HepG2 (cell line): ENCODE data around the gene CPED1. TPM values are rescaled to one million over a fixed set of nuclear protein-coding genes. Genes with fewer than 3 reads are reported as not detected.

Source experiments
- ATAC-seq: fragments of 200-7000 bp; cut with Tn5 transposase; 3 replicates; pipeline ENCODE4 v1.9.1; 2020; ENCODE audit warnings: mild to moderate bottlenecking, moderate library complexity
- BruUV-seq: library from RNA; stranded (reverse); fragments of 400-500 nt; replicated peaks from 2 replicates; lab custom pipeline; 2021; lab: Mats Ljungman, UMichigan
- CTCF ChIA-PET: fragments of 300-600 bp; formaldehyde crosslinking; extraction: SDS; loops from one replicate; lab custom pipeline; 2021; ENCODE audit warnings: low total read pairs, inconsistent platforms, low intra/inter-chr PET ratio; lab: Yijun Ruan, JAX
- POLR2A ChIA-PET: fragments of 350-600 bp; sonication (Branson Sonifier 250); formaldehyde crosslinking; loops from one replicate; lab custom pipeline; 2020; ENCODE audit warnings: antibody characterized with exemption, inconsistent platforms; lab: Yijun Ruan, JAX
- DNase-seq: peaks from one replicate; pipeline ENCODE4 v3.0.0-alpha.2; 2015; ENCODE audit warnings: low spot score
- FAIRE-seq: peaks from 3 replicates; lab custom pipeline; 2011; peaks lifted over from hg19 to GRCh38; lab: Jason Lieb, UNC
- H2AFZ ChIP-seq: one replicate; pipeline ENCODE4 v1.6.1; 2011; ENCODE audit warnings: low read length, inconsistent platforms
- H3K27ac ChIP-seq: fragments of 300-600 bp; 3 replicates; pipeline ENCODE4 v1.8.0; 2011; ENCODE audit warnings: mixed run types, mild to moderate bottlenecking, mixed read lengths, low read length, inconsistent platforms; ENCODE audit not compliant: insufficient read depth; ENCODE audit errors: extremely low read length
- H3K27me3 ChIP-seq, 2 experiments: fragments of 200-600 bp in 1 of 2; 2 replicates in 1 of 2; 3 replicates in 1 of 2; pipeline versions ENCODE4 v1.6.0 to v1.8.0; 2011; ENCODE audit warnings: low read length in 2 of 2, mild to moderate bottlenecking in 2 of 2, moderate library complexity in 2 of 2, inconsistent platforms in 1 of 2; ENCODE audit not compliant: insufficient read depth in 2 of 2, control insufficient read depth in 1 of 2
- H3K36me3 ChIP-seq, 2 experiments: fragments of 200-600 bp in 1 of 2; replicated peaks in 1 of 2; 2 replicates in 1 of 2; 3 replicates in 1 of 2; pipeline versions ENCODE4 v1.5.1 to v1.8.0; 2011; ENCODE audit warnings: low read length in 2 of 2, inconsistent platforms in 1 of 2; ENCODE audit not compliant: insufficient read depth in 2 of 2, control insufficient read depth in 1 of 2
- H3K4me1 ChIP-seq: 2 replicates; pipeline ENCODE4 v1.5.1; 2012; ENCODE audit warnings: low read length, inconsistent platforms; ENCODE audit not compliant: insufficient read depth
- H3K4me2 ChIP-seq: 2 replicates; pipeline ENCODE4 v1.6.0; 2011; ENCODE audit warnings: low read depth, low read length, inconsistent platforms
- H3K4me3 ChIP-seq, 3 experiments: fragments of 200-600 bp in 1 of 3; sonication (generic), shearing (Covaris generic) in 1 of 3; replicated peaks in 1 of 3; 2 replicates each; pipeline ENCODE4 v1.5.1; 2011 to 2016; ENCODE audit warnings: low read length in 3 of 3, inconsistent platforms in 2 of 3, low read depth in 2 of 3, mild to moderate bottlenecking in 2 of 3, control low read depth in 1 of 3, mixed read lengths in 1 of 3; ENCODE audit not compliant: insufficient read depth in 1 of 3
- H3K79me2 ChIP-seq: one replicate; pipeline ENCODE4 v1.6.1; 2011; ENCODE audit warnings: low read length, inconsistent platforms; ENCODE audit not compliant: insufficient read depth
- H3K9ac ChIP-seq: 2 replicates; pipeline ENCODE4 v1.6.0; 2011; ENCODE audit warnings: mild to moderate bottlenecking, low read depth, low read length, inconsistent platforms; ENCODE audit not compliant: insufficient read depth
- H3K9me3 ChIP-seq: 2 replicates; pipeline ENCODE4 v1.5.1; 2012; ENCODE audit warnings: mild to moderate bottlenecking, low read length
- H4K20me1 ChIP-seq: 2 replicates; pipeline ENCODE4 v1.6.0; 2011; ENCODE audit warnings: inconsistent platforms, mild to moderate bottlenecking, low read length, moderate library complexity; ENCODE audit not compliant: insufficient read depth
- CBX2 ChIP-seq, 2 experiments: fragments of 200-600 bp in 1 of 2; sonication (generic); formaldehyde crosslinking in 1 of 2; IDR thresholded peaks; 2 replicates each; pipeline versions ENCODE4 v1.7.0 to v1.8.1; 2018 to 2022; ENCODE audit warnings: low read depth in 2 of 2, low read length in 1 of 2, mild to moderate bottlenecking in 1 of 2, missing genetic modification reagents in 1 of 2
- DDIT3 ChIP-seq: sonication (generic); formaldehyde crosslinking; IDR thresholded peaks from 2 replicates; pipeline ENCODE4 v1.4.0; 2020; ENCODE audit warnings: mild to moderate bottlenecking, missing genetic modification reagents
- DZIP1 ChIP-seq: sonication (generic); formaldehyde crosslinking; IDR thresholded peaks from 2 replicates; pipeline ENCODE4 v1.5.0; 2020; ENCODE audit warnings: mild to moderate bottlenecking, missing genetic modification reagents
- HNF4A ChIP-seq: sonication (generic); formaldehyde crosslinking; IDR thresholded peaks from 2 replicates; pipeline ENCODE4 v1.4.0; 2020; ENCODE audit warnings: missing genetic modification reagents
- PAX8 ChIP-seq: sonication (generic); formaldehyde crosslinking; IDR thresholded peaks from 2 replicates; pipeline ENCODE4 v1.8.0; 2022; ENCODE audit warnings: mild to moderate bottlenecking, missing genetic modification reagents, borderline replicate concordance
- SOX5 ChIP-seq: IDR thresholded peaks from 2 replicates; pipeline ENCODE4 v1.6.1; 2016; ENCODE audit warnings: borderline replicate concordance
- SP5 ChIP-seq: IDR thresholded peaks from 2 replicates; pipeline ENCODE4 v1.6.1; 2016; ENCODE audit warnings: low read depth, borderline replicate concordance
- SPEN ChIP-seq: sonication (generic); formaldehyde crosslinking; IDR thresholded peaks from 2 replicates; pipeline ENCODE4 v1.5.1; 2020; ENCODE audit warnings: low read depth, mild to moderate bottlenecking, missing genetic modification reagents
- U2AF1 ChIP-seq: fragments of 200-400 bp; formaldehyde crosslinking; optimal IDR thresholded peaks from 2 replicates; pipeline ENCODE3; 2017; ENCODE audit warnings: mild to moderate bottlenecking, low read depth, low read length
- ZNF180 ChIP-seq: sonication (generic); formaldehyde crosslinking; IDR thresholded peaks from 2 replicates; pipeline ENCODE4 v1.4.0; 2020; ENCODE audit warnings: low read depth, missing genetic modification reagents, borderline replicate concordance
- ZNF383 ChIP-seq: sonication (generic); formaldehyde crosslinking; IDR thresholded peaks from 2 replicates; pipeline ENCODE4 v1.4.0; 2020; ENCODE audit warnings: missing genetic modification reagents, mild to moderate bottlenecking, borderline replicate concordance
- ZNF546 ChIP-seq: sonication (generic); formaldehyde crosslinking; conservative IDR thresholded peaks from 2 replicates; pipeline ENCODE4 v1.8.1; 2023; ENCODE audit warnings: mild to moderate bottlenecking, missing genetic modification reagents
- ZNF615 ChIP-seq: sonication (generic); formaldehyde crosslinking; IDR thresholded peaks from 2 replicates; pipeline ENCODE4 v1.5.0; 2020; ENCODE audit warnings: mild to moderate bottlenecking, missing genetic modification reagents, borderline replicate concordance
- WGBS: methylation state at CpG from one replicate; pipeline ENCODE4 v1.1.6; 2017; ENCODE audit warnings: low lambda C conversion rate; 5-methylcytosine and 5-hydroxymethylcytosine counted together
- in situ Hi-C: cut with HindIII; loops from 2 replicates; pipeline ENCODE4 v1.10.0; 2017; ENCODE audit warnings: low pct_unique_long_range_greater_than_20kb; ENCODE audit not compliant: extremely low pct_ligation_motif_present
- intact Hi-C: fragments of 100-400 bp; cut with micrococcal nuclease; formaldehyde crosslinking; loops from one replicate; pipeline ENCODE4 v1.10.0; 2022; ENCODE audit not compliant: unreplicated experiment
- polyA plus RNA-seq, 8 experiments: library from polyadenylated mRNA; depleted of rRNA in 3 of 8; stranded (reverse) in 7 of 8; unstranded in 1 of 8; fragments of >200 nt; fragmentation: Illumina TruSeq in 4 of 8; extraction: Trizol in 4 of 8; gene quantifications; 2 replicates each; pipeline versions ENCODE4 v1.2.1 to v1.2.3, GENCODE V29; 2011 to 2016; ENCODE audit warnings: low read depth in 4 of 8, missing spikeins in 1 of 8, mixed read lengths in 1 of 8; ENCODE audit not compliant: insufficient read depth in 1 of 8
- total RNA-seq, 5 experiments: library from RNA; depleted of rRNA; stranded (reverse); fragments of >200 nt; fragmentation: Illumina TruSeq; extraction: Trizol; gene quantifications; 2 replicates each; pipeline ENCODE4 v1.2.3, GENCODE V29; 2016; ENCODE audit warnings: low read depth in 1 of 5

CPED1 gene
- total and polyA plus RNA-seq, 2 of the 13 experiments (the other 11 are each of a cell fraction or from before 2014, with no cell fraction given) = 11.5 to 27.0 TPM

- no peak for TF ChIP-seq PAX8 (CRISPR knock-in tag)
Measured at GRCh38 chr7:121331574-121331973, 343.1 kb downstream of the CPED1 start (continued).

- intact Hi-C loops = no loop called here
- ChIA-PET POLR2A (no interaction called here), CTCF (no interaction called here)
- DNase-seq (no peak), FAIRE-seq (no peak), ATAC-seq (no peak)
- 49% methylated on average over 4 of the region's 4 CpGs for WGBS
- H3K4me1 ChIP-seq = peaks cover 4% of the 10 kb centered on the region; the same call in 1 of the 2 replicates
- H3K36me3 ChIP-seq = no peaks in the 10 kb centered on the region
- no TSS peak for BruUV-seq
- H3K4me2 ChIP-seq = no peak overlapping the region
- H3K4me3 ChIP-seq = no peak overlapping the region
- TF ChIP-seq HNF4A (CRISPR knock-in tag) (no peak), CBX2 (IDR thresholded peaks at IDR 0.05; ENCODE audit: low read depth, low read length) (0 out of 2 replicates have a peak, but pooled peaks have one; percentile 2), CBX2 (CRISPR knock-in tag; IDR thresholded peaks at IDR 0.05; ENCODE audit: low read depth) (no peak), DDIT3 (CRISPR knock-in tag) (no peak)
- TF ChIP-seq, all 625 proteins: peak for 1
- no peak overlapping the region for H3K9ac ChIP-seq
- peaks cover 2 to 42% of the 10 kb centered on the region in 2 experiments; a peak in 3 of 5 replicates for H3K27me3 ChIP-seq
- no peak overlapping the region for H2AFZ ChIP-seq
- H4K20me1 ChIP-seq = no peaks in the 10 kb centered on the region
- no peak overlapping the region for H3K27ac ChIP-seq
- H3K9me3 ChIP-seq = no peaks in the 10 kb centered on the region
- in situ Hi-C loops = no loop called here
- H3K79me2 ChIP-seq = no peaks in the 10 kb centered on the region
Measured at GRCh38 chr7:121334376-121334775, 345.9 kb downstream of the CPED1 start.

GRCh38 chr7:121334875-121335648 is 346.6 kb downstream of the CPED1 start:
- WGBS = 2% methylated on average over 10 of the region's 10 CpGs
- no peak for DNase-seq
- peaks cover 3% of the 10 kb centered on the region; the same call in 1 of the 2 replicates for H3K4me1 ChIP-seq
- H3K27ac ChIP-seq = no peak overlapping the region
- BruUV-seq = no TSS peak
- in situ Hi-C loops = no loop called here
- H4K20me1 ChIP-seq = no peaks in the 10 kb centered on the region
- H3K27me3 ChIP-seq = peaks cover 0 to 35% of the 10 kb centered on the region in 2 experiments; a peak in 3 of 5 replicates
- intact Hi-C loops = no loop called here
- no peaks in the 10 kb centered on the region for H3K9me3 ChIP-seq
- no peak for ATAC-seq
- no peak for FAIRE-seq
- H2AFZ ChIP-seq = no peak overlapping the region
- ChIA-PET CTCF (no interaction called here), POLR2A (no interaction called here)
- H3K36me3 ChIP-seq = no peaks in the 10 kb centered on the region
- H3K4me3 ChIP-seq = no peak overlapping the region
- H3K4me2 ChIP-seq = no peak overlapping the region
- H3K9ac ChIP-seq = no peak overlapping the region
- H3K79me2 ChIP-seq = no peaks in the 10 kb centered on the region
- no peak for TF ChIP-seq SOX5 (CRISPR knock-in tag)
- TF ChIP-seq ZNF383 (CRISPR knock-in tag) = no peak
- TF ChIP-seq SP5 (CRISPR knock-in tag) = no peak
- TF ChIP-seq U2AF1 = no peak
- no peak for TF ChIP-seq ZNF546 (CRISPR knock-in tag)
- no peak for TF ChIP-seq DZIP1
- no peak for TF ChIP-seq ZNF180 (CRISPR knock-in tag)
- TF ChIP-seq ZNF615 (CRISPR knock-in tag) = no peak
- TF ChIP-seq SPEN (CRISPR knock-in tag) = no peak
